Smooth muscle cell (in vitro differentiated cells): ENCODE data around the gene F13B. TPM values are rescaled to one million over a fixed set of nuclear protein-coding genes. Genes with fewer than 3 reads are reported as not detected.

Source experiments
- DNase-seq: peaks from one replicate; lab custom pipeline; 2025; ENCODE audit not compliant: unreplicated experiment; lab: John Stamatoyannopoulos, UW
- H2AFZ ChIP-seq: fragments of 200-600 bp; sonication (generic); 2 replicates; pipeline ENCODE4 v1.6.0; 2016; ENCODE audit warnings: antibody characterized with exemption, low read depth, mild to moderate bottlenecking
- H3F3A ChIP-seq: fragments of 200-600 bp; sonication (generic); 2 replicates; pipeline ENCODE4 v1.6.0; 2017; ENCODE audit warnings: antibody characterized with exemption, low read depth
- H3K27ac ChIP-seq: fragments of 200-600 bp; sonication (generic); 2 replicates; pipeline ENCODE4 v1.5.1; 2016; ENCODE audit warnings: low read depth, mild to moderate bottlenecking
- H3K27me3 ChIP-seq: fragments of 200-600 bp; sonication (generic); 2 replicates; pipeline ENCODE4 v1.6.1; 2016; ENCODE audit warnings: low read depth, mild to moderate bottlenecking
- H3K36me3 ChIP-seq: fragments of 200-600 bp; sonication (generic); 2 replicates; pipeline ENCODE4 v1.5.1; 2016; ENCODE audit warnings: low read depth
- H3K4me1 ChIP-seq: fragments of 200-600 bp; sonication (generic); 2 replicates; pipeline ENCODE4 v1.5.1; 2016; ENCODE audit warnings: low read depth
- H3K4me2 ChIP-seq: fragments of 200-600 bp; sonication (generic); 2 replicates; pipeline ENCODE4 v1.6.0; 2016; ENCODE audit warnings: mild to moderate bottlenecking
- H3K4me3 ChIP-seq: fragments of 200-600 bp; sonication (generic); 2 replicates; pipeline ENCODE4 v1.5.1; 2016; ENCODE audit warnings: mild to moderate bottlenecking
- H3K79me2 ChIP-seq: fragments of 200-600 bp; sonication (generic); 2 replicates; pipeline ENCODE4 v1.6.0; 2016; ENCODE audit warnings: low read depth, mild to moderate bottlenecking
- H3K9ac ChIP-seq: fragments of 200-600 bp; sonication (generic); 2 replicates; pipeline ENCODE4 v1.6.0; 2016; ENCODE audit warnings: low read depth
- H3K9me3 ChIP-seq: fragments of 200-600 bp; sonication (generic); replicated peaks from 2 replicates; pipeline ENCODE4 v1.5.1; 2016; ENCODE audit warnings: low read depth
- H4K20me1 ChIP-seq: fragments of 200-600 bp; sonication (generic); 2 replicates; pipeline ENCODE4 v1.6.0; 2016; ENCODE audit warnings: low read depth
- WGBS: methylation state at CpG from one replicate; pipeline ENCODE4 v1.1.7; 2016; ENCODE audit warnings: low lambda C conversion rate; 5-methylcytosine and 5-hydroxymethylcytosine counted together
- polyA plus RNA-seq: library from polyadenylated mRNA; unstranded; fragments of >200 nt; fragmentation: Nextera tagmentation; extraction: Ambion mirVana; gene quantifications from 2 replicates; pipeline ENCODE4 v1.2.1, GENCODE V29; 2016
- total RNA-seq: library from RNA; depleted of rRNA; stranded (reverse); fragments of >200 nt; gene quantifications from 2 replicates; pipeline ENCODE4 v1.2.3, GENCODE V29; 2014
- TF ChIP-seq, protein P1 (sequence below): fragments of 200-600 bp; sonication (generic); IDR thresholded peaks from 2 replicates; pipeline ENCODE4 v1.5.1; 2017; ENCODE audit warnings: borderline replicate concordance, mild to moderate bottlenecking, antibody characterized with exemption; ENCODE audit not compliant: insufficient read depth, poor library complexity, severe bottlenecking

The F13B gene
- total and polyA plus RNA-seq, 2 experiments from 2014 or later = not detected

DNA sequence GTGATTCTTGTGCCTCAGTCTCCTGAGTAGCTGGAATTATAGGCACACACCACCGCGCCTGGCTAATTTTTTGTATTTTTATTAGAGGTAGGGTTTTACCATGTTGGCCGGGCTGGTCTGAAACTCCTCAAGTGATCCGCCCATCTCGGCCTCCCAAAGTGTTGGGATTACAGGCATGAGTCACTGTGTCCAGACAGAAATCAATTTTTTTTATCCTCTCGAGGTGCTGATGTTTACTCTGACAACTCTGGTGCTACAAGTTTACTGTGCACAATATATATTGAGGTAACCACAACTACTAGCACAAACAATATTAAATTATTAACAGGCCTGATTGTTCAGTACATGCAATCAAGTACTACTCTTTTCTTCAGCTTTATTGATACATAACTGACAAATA, 39.7 kb downstream of the F13B start:
- WGBS = 62% methylated on average over 6 of the region's 6 CpGs

DNA sequence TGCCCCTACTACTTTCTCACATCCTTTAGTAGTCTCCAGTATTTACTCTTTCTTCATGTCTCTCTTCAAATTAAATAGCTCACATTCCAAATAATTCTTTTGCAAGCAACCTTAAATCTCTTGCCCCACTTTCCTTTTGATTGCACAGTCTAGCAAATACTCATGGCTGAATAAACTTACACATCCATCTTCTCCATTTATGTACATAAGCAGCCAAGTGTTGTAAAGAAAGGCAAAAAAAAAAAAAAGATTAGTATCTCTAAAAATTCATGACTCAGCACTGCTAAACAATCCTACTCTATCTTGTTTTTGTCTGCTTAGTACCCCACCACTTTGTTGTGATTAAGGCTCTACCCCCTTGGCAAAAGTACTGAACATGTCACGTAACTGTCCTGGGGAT, 42.6 kb downstream of the F13B start:
- no peaks in the 10 kb centered on the region for H3K4me1 ChIP-seq
- TF ChIP-seq, protein P1, sequence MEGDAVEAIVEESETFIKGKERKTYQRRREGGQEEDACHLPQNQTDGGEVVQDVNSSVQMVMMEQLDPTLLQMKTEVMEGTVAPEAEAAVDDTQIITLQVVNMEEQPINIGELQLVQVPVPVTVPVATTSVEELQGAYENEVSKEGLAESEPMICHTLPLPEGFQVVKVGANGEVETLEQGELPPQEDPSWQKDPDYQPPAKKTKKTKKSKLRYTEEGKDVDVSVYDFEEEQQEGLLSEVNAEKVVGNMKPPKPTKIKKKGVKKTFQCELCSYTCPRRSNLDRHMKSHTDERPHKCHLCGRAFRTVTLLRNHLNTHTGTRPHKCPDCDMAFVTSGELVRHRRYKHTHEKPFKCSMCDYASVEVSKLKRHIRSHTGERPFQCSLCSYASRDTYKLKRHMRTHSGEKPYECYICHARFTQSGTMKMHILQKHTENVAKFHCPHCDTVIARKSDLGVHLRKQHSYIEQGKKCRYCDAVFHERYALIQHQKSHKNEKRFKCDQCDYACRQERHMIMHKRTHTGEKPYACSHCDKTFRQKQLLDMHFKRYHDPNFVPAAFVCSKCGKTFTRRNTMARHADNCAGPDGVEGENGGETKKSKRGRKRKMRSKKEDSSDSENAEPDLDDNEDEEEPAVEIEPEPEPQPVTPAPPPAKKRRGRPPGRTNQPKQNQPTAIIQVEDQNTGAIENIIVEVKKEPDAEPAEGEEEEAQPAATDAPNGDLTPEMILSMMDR = no peak
- H3K27me3 ChIP-seq = no peaks in the 10 kb centered on the region
- H3K9ac ChIP-seq = no peak overlapping the region
- DNase-seq = no peak
- no peaks in the 10 kb centered on the region for H3K36me3 ChIP-seq
- 39% methylated on average over 1 of the region's 1 CpG for WGBS
- no peak overlapping the region for H3K4me3 ChIP-seq
- H3K4me2 ChIP-seq = no peak overlapping the region
- no peaks in the 10 kb centered on the region for H3K9me3 ChIP-seq
- no peak overlapping the region for H2AFZ ChIP-seq
- H3K27ac ChIP-seq = no peak overlapping the region
- no peaks in the 10 kb centered on the region for H3F3A ChIP-seq
- no peaks in the 10 kb centered on the region for H4K20me1 ChIP-seq
- no peaks in the 10 kb centered on the region for H3K79me2 ChIP-seq

More for the DNA sequence above, 39.7 kb downstream of the F13B start:
- no peaks in the 10 kb centered on the region for H4K20me1 ChIP-seq
- H3K4me1 ChIP-seq = no peaks in the 10 kb centered on the region
- no peaks in the 10 kb centered on the region for H3K79me2 ChIP-seq
- no peaks in the 10 kb centered on the region for H3K27me3 ChIP-seq
- no peak for DNase-seq
- H3K9me3 ChIP-seq = no peaks in the 10 kb centered on the region
- no peaks in the 10 kb centered on the region for H3K36me3 ChIP-seq
- TF ChIP-seq, protein P1 = no peak
- no peak overlapping the region for H3K27ac ChIP-seq
- H3K4me2 ChIP-seq = no peak overlapping the region
- no peak overlapping the region for H3K9ac ChIP-seq
- H3F3A ChIP-seq = no peaks in the 10 kb centered on the region
- no peak overlapping the region for H2AFZ ChIP-seq
- H3K4me3 ChIP-seq = no peak overlapping the region

- Histone ChIP-seq H3K79me2 (no peaks in the 10 kb centered on the region), H3K9ac (no peak overlapping the region), H2AFZ (no peak overlapping the region), H3K4me2 (no peak overlapping the region), H3F3A (no peaks in the 10 kb centered on the region), H3K4me3 (no peak overlapping the region), H3K36me3 (no peaks in the 10 kb centered on the region), H3K4me1 (no peaks in the 10 kb centered on the region), H3K9me3 (no peaks in the 10 kb centered on the region), H4K20me1 (no peaks in the 10 kb centered on the region), H3K27ac (no peak overlapping the region), H3K27me3 (no peaks in the 10 kb centered on the region)
- no peak for DNase-seq
- TF ChIP-seq, protein P1 = no peak
- WGBS = 47% methylated on average over 4 of the region's 4 CpGs
Observed at GRCh38 chr1:197021716-197022115, 45.3 kb downstream of the F13B start.

- DNase-seq = no peak
- H3K4me3 ChIP-seq = no peak overlapping the region
- TF ChIP-seq, protein P1 = no peak
- H3F3A ChIP-seq = no peaks in the 10 kb centered on the region
- no peak overlapping the region for H2AFZ ChIP-seq
- H3K27ac ChIP-seq = no peak overlapping the region
- H3K79me2 ChIP-seq = no peaks in the 10 kb centered on the region
- no peaks in the 10 kb centered on the region for H4K20me1 ChIP-seq
- H3K27me3 ChIP-seq = no peaks in the 10 kb centered on the region
- H3K9ac ChIP-seq = no peak overlapping the region
- no peak overlapping the region for H3K4me2 ChIP-seq
- 96% methylated on average over 8 of the region's 8 CpGs for WGBS
- H3K36me3 ChIP-seq = no peaks in the 10 kb centered on the region
- H3K4me1 ChIP-seq = no peaks in the 10 kb centered on the region
- H3K9me3 ChIP-seq = no peaks in the 10 kb centered on the region
Observed at GRCh38 chr1:197017558-197018146, 49.4 kb downstream of the F13B start.
